Stimulated activated CD4-positive, alpha-beta T cell treated with anti-CD3 and anti-CD28 coated beads, TNF-alpha, amount 100 ng/mL, for 24 hours (primary cell): ENCODE measurements around the gene FFAR2.

ENCODE experiments used
- DNase-seq, 3 experiments: peaks; one replicate each; pipeline ENCODE4 v3.0.0-alpha.2; 2020; ENCODE audit warnings: low read depth in 3 of 3

Gene FFAR2

DNA sequence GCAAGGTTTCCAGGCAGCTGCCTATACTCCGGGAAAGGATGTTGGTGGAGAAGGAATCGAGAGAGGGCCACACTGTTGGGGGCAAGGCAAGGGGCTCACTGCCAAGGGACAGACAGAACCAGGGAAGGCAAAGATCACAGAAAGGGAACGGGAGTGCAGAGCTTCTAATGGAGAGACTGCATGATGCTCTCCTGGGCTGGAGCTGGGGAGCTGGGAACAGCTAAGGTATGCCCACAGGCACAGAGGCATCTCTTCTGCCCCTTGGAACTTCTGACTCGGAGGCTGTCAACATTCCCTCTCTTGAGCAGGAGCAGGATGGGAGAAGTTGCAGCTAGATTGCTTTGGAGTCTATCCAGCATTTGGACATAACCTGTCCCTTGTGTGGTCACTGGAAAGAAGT, 22.4 kb upstream of the FFAR2 start:
- DNase-seq = no peak

DNA sequence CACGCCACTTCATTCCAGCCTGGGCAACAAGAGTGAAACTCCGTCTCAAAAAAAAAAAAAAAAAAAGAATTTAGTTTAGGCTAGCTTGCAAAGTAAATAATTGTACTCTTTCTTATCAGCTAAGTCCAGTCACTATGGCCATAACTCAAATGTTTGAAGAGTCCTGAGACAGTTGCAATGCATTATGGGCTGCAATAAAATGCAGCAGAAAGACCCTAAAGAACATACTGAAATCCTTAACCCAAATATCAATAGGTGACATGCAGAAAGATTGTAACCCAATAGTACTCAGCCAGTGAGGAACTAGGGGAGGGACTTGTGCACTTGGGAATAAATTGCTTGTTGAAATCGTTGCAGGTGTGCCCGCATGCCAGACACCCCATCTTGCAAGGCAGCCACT, 20.9 kb upstream of the FFAR2 start:
- DNase-seq = no peak

DNA sequence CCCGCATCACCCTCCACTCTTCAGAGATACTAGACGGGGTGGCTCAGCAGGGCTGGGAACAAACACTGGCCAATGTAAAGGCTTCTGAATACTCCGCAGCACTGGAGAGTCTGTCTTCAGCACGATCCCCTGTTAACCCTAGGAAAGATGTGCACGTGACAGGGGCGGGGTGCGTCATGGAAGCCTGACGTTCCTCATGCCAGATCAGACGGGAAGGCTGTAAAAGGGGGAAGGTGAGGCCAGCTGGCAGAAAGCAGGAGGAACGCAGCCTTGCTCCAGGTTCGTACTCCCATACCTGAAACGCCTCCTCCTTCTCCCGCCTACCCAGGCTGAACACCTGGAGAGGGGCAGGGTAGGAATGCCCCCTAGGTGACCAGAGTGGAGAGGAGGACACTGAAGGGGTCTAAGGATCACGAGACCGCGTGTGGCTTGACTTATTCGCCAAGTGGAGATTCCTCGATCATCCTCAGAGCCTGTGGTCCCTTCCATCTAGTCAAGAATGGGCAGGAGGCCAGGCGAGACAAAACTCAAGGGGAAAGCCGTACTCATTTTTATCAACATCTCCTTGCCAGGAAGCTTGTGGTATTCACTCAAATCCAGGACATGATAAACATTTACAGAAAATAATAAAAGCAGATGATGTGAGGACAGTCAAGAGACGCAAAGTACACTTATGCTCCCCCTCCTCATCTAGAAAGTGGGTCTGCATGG, 18.2 kb upstream of the FFAR2 start:
- DNase-seq = no peak

DNA sequence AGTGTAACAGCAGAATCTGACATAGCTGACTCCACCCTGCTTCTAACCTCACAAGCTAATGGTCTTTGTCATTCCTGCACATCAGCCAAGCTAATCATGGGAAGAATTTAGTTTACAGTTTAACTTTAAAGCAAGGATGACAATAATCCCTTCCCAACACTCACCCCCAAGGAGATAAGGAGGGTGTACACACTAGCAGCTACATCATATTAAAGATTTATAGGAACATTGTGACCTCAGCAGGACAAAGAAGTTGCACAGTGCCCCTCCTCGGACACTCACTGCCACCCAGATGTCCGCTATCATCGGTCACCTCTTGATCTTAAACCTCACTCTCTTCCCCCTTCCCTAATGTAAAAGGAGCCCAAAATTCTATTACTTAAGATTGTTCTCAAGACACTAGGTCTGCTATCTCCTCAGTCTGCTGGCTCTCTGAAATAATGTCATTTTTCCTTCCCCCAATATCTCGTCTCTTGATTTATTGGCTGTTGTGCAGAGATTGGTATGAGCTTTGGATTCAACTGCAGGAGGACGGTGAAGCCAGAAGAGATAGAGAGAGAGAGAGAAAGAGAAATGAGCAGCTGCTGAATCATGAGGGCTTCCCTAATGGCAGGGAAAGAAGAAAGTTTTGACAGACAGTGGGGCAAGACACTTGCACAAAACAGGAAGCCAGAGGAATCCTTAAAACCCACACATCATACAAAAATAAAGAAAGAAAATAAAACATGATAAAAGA, 17.5 kb upstream of the FFAR2 start:
- DNase-seq = no peak

DNA sequence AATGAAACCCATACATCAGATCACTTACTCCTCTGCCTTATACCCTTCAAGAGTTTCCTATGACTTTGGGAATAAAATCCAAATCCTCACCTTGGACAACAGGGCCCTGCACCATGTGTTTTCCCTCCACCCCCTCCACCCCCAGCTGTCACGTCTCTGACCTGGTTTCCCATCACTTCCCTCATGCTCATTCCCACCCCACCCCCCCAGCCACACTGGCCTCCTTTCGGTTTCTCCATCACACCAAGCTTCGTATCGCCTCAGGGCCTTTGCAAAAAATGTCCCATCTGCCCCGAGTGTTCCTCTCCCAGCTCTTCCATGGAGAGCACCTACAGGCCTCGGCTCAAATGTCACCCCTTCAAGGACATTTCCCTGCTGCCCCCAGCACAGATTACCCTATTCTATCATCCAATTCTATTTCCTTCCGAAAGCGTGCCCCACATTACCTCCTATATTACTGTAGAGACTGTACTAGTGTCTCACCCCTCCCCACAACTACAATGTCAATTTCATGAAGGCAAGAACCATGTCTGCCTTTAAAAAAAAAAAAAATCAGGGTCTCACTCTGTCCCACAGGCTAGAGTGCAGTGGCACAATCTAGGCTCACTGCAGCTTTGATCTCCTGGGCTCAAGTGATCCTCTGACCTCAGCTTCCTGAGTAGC, 16.8 kb upstream of the FFAR2 start:
- no peak for DNase-seq

DNA sequence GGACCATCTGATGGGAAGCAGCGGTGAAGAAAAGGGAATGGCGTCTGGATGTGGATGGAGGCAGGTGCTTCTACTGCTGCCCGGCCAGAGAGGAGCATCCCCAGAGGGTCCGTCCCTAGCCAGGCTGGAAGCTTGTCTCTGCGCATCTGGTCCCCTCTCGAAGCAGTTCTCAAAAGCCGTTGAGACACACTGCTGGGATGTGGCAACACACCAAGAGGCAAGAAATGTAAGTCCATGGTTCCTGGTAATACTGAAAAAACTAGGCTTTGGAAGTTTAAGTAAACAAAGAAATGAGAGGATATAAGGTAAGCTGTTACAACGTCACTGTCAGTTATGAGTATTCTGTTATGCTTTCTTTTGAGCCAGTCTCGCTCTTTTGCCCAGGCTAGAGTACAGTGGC, 15.1 kb upstream of the FFAR2 start:
- DNase-seq = no peak

DNA sequence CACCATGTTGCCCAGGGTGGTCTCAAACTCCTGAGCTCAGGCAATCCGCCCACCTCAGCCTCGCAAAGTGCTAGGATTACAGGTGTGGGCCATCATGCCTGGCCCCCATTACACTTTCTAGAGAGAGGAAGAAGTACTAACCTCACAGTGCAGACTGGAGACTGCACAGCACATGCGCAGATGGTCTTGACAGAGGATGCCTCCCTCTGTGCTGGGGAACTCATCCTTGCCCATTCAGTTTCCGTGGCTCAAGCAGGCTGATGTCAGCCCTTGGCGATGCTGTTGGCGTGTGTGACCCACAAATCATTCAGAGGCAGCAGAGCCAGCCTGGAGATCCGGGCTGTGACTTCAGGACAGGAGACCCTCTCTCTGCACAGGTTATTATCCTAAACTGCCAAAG, 14.6 kb upstream of the FFAR2 start:
- DNase-seq = no peak

DNA sequence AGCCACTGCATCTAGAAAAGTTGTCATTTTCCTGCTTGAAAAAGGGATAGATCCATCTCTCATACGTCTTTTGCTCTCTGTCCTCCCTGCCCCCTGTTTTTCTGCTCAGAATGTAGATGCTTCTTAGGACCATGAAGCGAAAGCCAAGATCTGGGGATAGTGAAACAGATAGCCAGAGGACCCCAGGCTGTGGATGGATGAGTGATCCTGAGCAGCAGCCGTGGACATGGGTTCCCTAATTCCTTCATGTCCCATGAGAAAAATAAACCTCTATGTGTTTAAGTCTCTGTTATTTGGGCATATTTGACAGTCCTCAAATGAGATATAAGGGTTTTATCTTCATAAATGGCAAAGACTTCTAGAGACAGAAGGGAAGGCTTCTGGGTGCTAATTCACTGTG, 12.2 kb upstream of the FFAR2 start:
- DNase-seq = no peak

DNA sequence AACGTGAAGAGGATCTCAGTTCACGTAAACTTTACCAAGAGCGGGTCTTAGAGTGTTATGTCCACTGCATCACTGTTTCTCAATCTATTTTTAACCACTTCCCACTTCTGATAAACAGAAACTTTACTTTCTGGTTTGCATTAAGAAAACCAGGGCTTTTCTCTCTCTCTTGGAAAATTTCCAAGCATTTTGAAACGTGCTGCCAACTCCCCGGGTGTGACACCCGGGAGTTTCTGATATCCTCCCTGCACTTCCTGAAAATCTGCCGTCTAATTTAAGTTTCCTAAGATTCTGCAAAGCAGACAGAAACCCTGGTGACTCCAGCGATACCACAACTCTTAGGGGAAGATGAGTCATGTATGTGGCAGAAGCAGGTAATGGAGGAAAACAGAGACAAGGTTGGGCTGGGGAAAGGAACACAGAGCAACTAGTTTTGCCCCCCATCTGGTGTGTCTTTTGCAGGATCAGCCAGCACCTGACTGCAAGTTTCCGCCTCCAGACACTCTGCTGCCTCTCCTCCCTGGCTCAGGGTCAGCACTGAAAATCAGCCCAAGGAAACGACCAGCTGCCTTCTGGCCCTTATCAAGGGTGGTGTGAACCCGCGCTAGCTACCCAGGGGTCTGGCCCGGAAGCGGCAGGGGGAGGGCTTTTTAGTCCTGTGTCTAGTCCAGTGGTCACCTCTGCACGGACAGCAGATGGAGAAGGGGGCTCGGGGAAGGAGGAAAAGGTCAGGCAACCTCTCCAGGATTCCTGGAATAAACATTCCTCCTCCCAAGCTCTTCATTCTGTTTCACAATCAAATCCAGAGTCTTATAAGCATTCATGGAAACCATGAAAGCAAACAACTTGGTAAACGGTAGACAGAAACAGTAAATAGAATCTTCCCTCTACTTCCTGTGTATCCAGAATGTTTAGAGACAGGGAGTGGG, 11.3 kb upstream of the FFAR2 start:
- peak in 1 of 3 experiments; percentile 5 for DNase-seq

DNA sequence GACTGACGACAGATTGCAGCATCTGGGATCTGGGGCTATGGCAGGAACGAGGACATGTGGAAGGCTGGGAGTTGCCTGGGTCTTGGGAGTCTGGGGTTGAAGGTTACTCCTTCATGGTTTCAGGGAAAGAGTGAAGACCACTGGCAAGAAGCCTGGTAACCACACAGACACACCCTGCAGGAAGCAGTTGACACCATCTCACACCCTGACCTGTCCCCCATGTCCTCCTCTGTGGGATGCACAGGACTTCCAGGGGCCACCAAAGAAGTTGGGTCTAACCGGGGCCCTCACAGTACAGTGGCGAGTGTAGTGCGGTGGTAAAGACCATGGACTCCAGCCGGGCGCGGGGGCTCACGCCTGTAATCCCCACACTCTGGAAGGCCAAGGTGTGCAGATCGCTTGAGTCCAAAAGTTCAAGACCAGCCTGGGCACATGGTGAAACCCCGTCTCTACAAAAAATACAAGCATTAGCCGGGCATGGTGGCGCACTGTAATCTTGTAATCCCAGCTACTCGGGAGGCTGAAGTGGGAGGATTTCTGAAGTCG, 10.6 kb upstream of the FFAR2 start:
- no peak for DNase-seq

DNA sequence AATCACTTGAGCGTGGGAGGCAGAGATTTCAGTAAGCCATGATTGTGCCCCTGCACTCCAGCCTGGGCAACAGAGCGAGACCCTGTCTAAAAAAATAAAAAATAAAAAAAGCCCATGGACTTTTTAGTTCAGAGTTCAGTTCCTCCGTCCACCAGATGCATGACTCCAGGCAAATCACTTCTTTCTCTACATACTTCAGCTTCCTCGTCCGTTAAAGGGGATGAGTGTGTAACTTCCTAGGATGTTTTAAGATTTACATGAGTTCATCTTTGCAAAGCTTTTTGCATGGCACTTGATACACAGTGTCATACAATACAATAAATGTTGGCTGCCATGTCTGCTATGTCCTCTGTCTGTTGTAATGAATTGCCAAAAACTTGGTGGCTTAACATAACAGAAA, 10.0 kb upstream of the FFAR2 start:
- DNase-seq = no peak

DNA sequence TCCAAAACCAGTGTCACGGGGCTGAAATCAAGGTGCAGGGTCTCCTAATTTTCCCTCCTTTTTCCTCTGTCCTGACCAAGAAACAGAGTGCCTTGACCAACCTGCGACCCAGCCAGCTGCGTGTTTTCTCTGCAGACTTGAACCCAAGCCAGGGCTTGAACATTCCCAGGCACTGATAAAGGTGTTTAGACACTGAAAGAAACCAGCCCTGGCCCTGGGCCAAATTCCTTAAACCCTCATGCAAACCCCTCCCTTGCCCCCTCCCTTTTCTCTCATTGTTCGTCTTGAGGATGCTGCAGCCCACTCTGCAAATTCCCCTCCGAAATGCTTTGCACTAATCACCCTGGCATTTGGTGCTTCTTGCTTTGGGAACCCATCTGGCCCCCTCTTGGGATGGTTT, 9.5 kb upstream of the FFAR2 start:
- DNase-seq = no peak

DNA sequence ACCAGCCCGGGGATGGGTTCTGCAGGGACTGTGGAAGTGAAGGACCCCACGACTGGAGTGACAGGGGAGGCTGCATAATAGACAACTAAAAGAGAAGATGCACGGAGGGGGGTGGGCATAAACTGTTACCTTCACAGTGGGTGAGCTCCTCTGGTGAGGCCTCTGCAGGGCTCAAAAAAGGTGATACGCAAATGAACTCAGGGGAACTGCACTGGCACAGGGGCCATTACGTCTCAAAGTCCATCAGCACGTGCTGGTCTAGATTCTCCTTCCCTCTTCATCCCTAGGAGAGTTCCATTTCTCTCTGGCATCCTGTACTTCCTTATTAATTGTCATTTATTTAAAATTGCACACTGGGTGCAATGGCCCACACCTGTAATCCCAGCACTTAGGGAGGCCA, 8.1 kb upstream of the FFAR2 start:
- no peak for DNase-seq

DNA sequence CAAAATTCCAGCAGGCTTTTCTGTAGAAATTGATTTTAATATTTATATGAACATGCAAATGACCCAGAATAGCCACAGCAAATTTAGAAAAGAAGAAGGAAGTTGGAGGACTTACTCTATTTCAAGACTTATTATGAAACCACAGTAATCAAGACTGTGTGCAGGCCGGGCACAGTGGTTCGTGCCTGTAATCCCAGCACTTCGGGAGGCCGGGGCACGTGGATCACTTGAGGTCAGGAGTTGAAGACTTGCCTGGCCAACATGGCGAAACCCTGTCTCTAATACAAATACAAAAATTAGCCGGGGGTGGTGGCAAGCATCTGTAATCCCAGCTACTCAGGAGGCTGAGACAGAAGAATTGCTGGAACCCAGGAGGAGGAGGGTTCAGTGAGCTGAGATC, 6.0 kb upstream of the FFAR2 start:
- no peak for DNase-seq

DNA sequence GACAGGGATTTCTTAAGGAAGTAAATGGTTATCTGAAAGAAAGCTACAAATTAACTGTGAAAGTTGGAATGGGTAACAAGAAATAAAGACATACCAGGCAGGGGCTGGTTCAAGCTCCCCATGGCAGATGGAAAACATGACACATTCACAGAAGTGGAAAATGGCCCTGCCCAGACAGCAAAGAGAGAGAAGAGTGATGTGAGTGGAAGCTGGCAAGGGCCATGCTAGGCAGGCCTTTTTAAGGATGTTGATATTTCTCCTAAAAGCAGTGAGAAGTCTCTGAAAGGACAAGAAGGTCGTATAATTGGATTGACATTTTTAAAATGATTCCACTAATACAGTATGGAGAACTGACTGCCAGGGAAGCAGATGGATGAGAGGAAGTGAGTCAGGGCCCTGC, 3.3 kb upstream of the FFAR2 start:
- DNase-seq = no peak

DNA sequence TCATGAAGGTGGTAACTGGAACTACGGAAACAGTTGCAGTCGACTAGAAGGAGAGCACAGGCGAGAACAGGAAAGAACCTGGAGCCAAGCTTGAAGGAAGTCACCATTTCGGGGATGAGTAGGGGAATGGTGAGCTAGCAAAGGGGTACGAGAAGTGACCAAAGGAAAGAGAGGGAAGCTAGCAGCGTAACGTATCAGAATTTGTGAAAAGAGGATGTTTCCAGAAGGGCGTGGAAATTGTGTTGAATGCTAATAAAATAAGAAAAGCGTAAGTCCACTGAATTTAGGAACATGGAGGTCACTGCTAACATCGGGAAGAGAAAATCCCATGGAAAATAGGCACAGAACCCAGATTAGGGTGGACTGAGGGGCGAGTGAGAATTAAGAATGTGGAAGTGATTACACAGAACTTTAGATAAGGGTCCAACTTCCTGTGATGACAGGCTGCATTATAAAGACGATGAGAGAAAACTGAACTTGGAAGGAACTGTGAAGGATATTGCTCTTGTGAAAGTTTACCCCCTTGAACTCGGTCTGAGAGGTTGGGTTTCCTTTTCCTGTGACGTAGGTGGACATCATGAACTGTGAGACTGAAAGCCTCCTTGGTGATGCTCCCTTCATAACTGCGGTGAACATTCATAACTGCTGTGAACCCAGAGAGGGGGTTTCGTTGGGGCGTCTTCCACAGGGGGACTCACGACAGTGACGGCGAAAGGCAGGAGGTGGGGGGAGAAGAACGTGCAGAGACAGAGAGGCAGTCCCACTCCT, 2.0 kb upstream of the FFAR2 start:
- no peak for DNase-seq

DNA sequence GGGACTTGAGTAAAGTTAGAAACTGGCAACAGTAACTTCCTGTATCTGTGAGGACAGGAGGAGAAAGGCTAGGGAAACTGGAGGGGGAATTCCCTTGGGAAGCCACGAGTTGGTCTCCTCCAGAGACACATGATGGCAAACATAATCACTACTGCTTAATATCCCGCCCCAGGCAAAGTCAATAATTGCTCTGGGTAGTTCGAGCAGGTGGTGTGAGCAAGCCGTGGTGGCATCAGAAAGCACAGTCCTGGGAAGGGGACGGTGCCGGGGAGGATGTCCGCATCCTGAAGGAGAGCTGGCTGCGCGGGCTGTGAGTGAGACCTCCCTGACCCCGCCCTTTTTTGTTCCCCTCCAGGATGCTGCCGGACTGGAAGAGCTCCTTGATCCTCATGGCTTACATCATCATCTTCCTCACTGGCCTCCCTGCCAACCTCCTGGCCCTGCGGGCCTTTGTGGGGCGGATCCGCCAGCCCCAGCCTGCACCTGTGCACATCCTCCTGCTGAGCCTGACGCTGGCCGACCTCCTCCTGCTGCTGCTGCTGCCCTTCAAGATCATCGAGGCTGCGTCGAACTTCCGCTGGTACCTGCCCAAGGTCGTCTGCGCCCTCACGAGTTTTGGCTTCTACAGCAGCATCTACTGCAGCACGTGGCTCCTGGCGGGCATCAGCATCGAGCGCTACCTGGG, 1.4 kb downstream of the FFAR2 start:
- DNase-seq = no peak

DNA sequence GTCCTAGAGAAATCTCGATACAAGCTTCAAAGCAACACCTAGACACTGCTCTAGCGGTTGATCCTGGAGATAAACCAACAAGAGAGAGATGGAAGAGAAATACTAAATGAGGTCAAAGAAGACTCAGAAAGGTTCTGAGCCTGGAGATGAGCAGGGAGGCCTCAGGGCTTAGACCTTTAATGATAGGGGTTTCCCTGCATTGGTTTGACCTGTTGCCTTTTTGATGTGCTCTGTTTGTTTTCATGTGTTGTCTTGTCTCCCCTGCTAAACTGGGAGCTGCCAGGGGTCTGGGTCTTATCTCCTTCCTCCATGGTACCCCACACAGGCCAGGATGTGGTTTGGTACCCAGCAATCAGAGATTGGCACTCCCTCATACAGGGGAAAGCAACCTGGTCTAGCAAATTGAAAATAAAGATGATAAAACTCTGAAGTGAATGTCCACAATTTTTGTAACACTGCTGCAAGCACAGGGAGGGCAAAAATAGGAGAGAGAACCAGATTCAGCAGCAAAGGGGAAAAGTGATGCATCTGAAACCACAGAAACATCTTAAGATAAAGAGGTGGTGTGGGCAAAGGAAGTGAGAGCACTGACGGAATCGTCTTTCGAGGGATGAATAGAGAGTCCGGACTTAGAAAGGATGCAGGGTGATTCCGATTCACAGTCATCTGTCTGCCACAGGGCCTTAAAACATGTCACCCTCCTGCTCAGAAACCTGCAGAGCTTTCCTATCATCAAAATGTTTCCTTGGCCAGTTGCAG, 3.5 kb downstream of the FFAR2 start:
- peak in 1 of 3 experiments; percentile 7 for DNase-seq

DNA sequence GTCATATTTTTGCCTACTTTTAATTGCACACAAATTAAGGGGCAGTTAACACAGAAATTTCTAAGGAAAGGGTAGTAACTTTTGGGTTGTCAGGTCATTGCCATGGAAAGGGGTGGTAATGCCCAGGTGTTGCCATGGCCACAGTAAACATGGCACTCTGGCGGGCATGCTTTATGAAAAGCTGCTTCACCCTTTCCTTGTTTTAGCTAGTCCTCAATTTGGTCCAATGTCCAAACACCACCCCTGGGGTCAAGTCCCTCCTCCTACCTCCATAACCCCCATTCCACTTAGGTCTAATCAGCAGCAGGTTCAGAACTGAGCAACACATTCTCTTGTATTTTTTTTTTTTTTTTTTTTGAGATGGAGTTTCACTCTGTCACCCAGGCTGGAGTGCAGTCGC, 6.6 kb downstream of the FFAR2 start:
- no peak for DNase-seq
